ENCODE measurements around the gene GRPEL2.

GRPEL2 gene

DNA sequence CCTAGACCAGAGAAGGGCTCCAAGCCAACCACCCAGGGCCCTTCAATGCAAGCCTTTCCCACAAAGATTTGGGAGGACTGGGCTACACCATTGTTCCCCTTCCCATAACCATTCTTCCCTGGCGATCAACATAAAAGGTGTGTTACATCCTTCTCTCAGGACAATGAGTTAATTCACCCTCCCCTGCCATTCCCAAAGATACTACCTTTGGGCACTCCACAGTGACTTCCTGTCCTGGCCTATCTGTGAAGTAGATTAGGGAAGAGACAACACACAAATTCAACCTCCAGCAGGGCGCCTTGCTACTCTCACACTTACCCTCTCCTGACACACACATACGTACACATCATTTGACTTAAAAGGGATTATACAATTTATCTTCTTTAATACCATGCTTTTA is 57.0 kb downstream of the GRPEL2 start:
- DNase-seq, result no peak
